Panc1 (cell line): ENCODE data around the gene ATP6V1F. TPM values are rescaled to one million over a fixed set of nuclear protein-coding genes. Genes with fewer than 3 reads are reported as not detected.

Source experiments
- ATAC-seq: fragments of 200-7000 bp; cut with Tn5 transposase; 2 replicates; pipeline ENCODE4 v1.9.1; 2020; ENCODE audit warnings: mild to moderate bottlenecking, moderate library complexity
- BruUV-seq: library from RNA; stranded (reverse); fragments of 400-500 nt; replicated peaks from 2 replicates; lab custom pipeline; 2021; lab: Mats Ljungman, UMichigan
- CTCF ChIA-PET: fragments of 300-600 bp; sonication (Branson Sonifier 250); formaldehyde crosslinking; loops from one replicate; lab custom pipeline; 2022; ENCODE audit warnings: antibody characterized with exemption; lab: Charles Lee
- POLR2A ChIA-PET: fragments of 300-600 bp; sonication (Branson Sonifier 250); formaldehyde crosslinking; loops from one replicate; lab custom pipeline; 2022; ENCODE audit warnings: antibody characterized with exemption; lab: Charles Lee
- DNase-seq: peaks from one replicate; pipeline ENCODE4 v3.0.0-alpha.2; 2010; ENCODE audit warnings: low read depth, low spot score
- H3K27ac ChIP-seq: 2 replicates; pipeline ENCODE4 v1.5.1; 2011; ENCODE audit warnings: mild to moderate bottlenecking, low read length, inconsistent platforms
- H3K27me3 ChIP-seq: fragments of 200-500 bp; sonication (Bioruptor generic); 2 replicates; pipeline ENCODE4 v1.6.0; 2014; ENCODE audit warnings: low read length, inconsistent platforms; ENCODE audit not compliant: control insufficient read depth, insufficient read depth
- H3K36me3 ChIP-seq: fragments of 200-500 bp; sonication (Bioruptor generic); 2 replicates; pipeline ENCODE4 v1.5.1; 2014; ENCODE audit warnings: inconsistent platforms, mild to moderate bottlenecking, low read length, moderate library complexity; ENCODE audit not compliant: control insufficient read depth, insufficient read depth
- H3K4me1 ChIP-seq: 2 replicates; pipeline ENCODE4 v1.5.1; 2011; ENCODE audit warnings: inconsistent platforms, mild to moderate bottlenecking, low read length, moderate library complexity; ENCODE audit not compliant: control insufficient read depth, insufficient read depth
- H3K4me3 ChIP-seq, 2 experiments: 2 replicates each; pipeline ENCODE4 v1.5.1; 2011 to 2012; ENCODE audit warnings: low read depth in 2 of 2, low read length in 2 of 2, mild to moderate bottlenecking in 2 of 2, inconsistent platforms in 1 of 2, moderate library complexity in 1 of 2
- H3K9me3 ChIP-seq: fragments of 200-500 bp; sonication (Bioruptor generic); 2 replicates; pipeline ENCODE4 v1.5.1; 2014; ENCODE audit warnings: low read depth, mild to moderate bottlenecking, inconsistent platforms, low read length, moderate library complexity; ENCODE audit not compliant: control insufficient read depth, insufficient read depth
- CTCF ChIP-seq: fragments of 450-650 bp; IDR thresholded peaks from 2 replicates; pipeline ENCODE4 v1.5.1; 2017; ENCODE audit warnings: mild to moderate bottlenecking
- POLR2AphosphoS5 ChIP-seq: IDR thresholded peaks from 2 replicates; pipeline ENCODE4 v1.6.1; 2012; ENCODE audit warnings: mild to moderate bottlenecking, low read depth, low read length, moderate library complexity
- SIN3A ChIP-seq: IDR thresholded peaks from 2 replicates; pipeline ENCODE4 v1.6.1; 2012; ENCODE audit warnings: low read depth, mild to moderate bottlenecking, low read length, moderate library complexity, borderline replicate concordance; ENCODE audit not compliant: insufficient read depth
- TCF7L2 ChIP-seq: IDR thresholded peaks from 2 replicates; pipeline ENCODE4 v1.6.1; 2011; ENCODE audit warnings: mild to moderate bottlenecking, low read depth, low read length, inconsistent platforms
- in situ Hi-C: cut with HindIII; loops from 2 replicates; pipeline ENCODE4 v1.10.0; 2016; ENCODE audit warnings: low sequenced_read_pairs, low pct_unique_long_range_greater_than_20kb
- intact Hi-C: fragments of 100-400 bp; cut with micrococcal nuclease; formaldehyde crosslinking; loops from one replicate; pipeline ENCODE4 v1.10.0; 2022; ENCODE audit not compliant: unreplicated experiment
- total RNA-seq: library from RNA; stranded (reverse); gene quantifications from one replicate; pipeline ENCODE4 v1.2.1, GENCODE V29; 2021; ENCODE audit not compliant: unreplicated experiment

ATP6V1F gene
- total RNA-seq, 1 experiment from 2014 or later = 151 TPM

- ChIA-PET CTCF (interaction anchor here (0.6 kb wide), 1 partner anchor 363 kb away, joined by 5 read pairs; no protein-coding TSS in a partner anchor), POLR2A (no interaction called here)
- H3K36me3 ChIP-seq = no peaks in the 10 kb centered on the region
- no peak overlapping the region for H3K4me3 ChIP-seq
- TF ChIP-seq TCF7L2 = no peak
- no peak for TF ChIP-seq SIN3A
- TF ChIP-seq CTCF = no peak
- TF ChIP-seq POLR2AphosphoS5 = no peak
- no peak overlapping the region for H3K27ac ChIP-seq
- in situ Hi-C loops (no loop called here), intact Hi-C loops (no loop called here)
- H3K9me3 ChIP-seq = no peaks in the 10 kb centered on the region
- ATAC-seq (no peak), DNase-seq (no peak)
- H3K27me3 ChIP-seq = no peaks in the 10 kb centered on the region
- no TSS peak for BruUV-seq
- no peaks in the 10 kb centered on the region; the same call in 1 of the 2 replicates for H3K4me1 ChIP-seq
Measured at GRCh38 chr7:128915271-128915819, 52.7 kb downstream of the ATP6V1F start.

Other genes with a start within 250 kb of the ATP6V1F start
- 1.2 TPM for gene GARIN1A, start 190.6 kb upstream of the ATP6V1F start, total RNA-seq
- gene CALU, start 123.5 kb upstream of the ATP6V1F start, total RNA-seq = 210 TPM
- not detected for gene OPN1SW, start 87.1 kb upstream of the ATP6V1F start, total RNA-seq
- 1.1 TPM for gene CCDC136, start 70.9 kb upstream of the ATP6V1F start, total RNA-seq
- 10.2 TPM for gene FLNC, start 32.5 kb upstream of the ATP6V1F start, total RNA-seq
- gene KCP, start 47.9 kb downstream of the ATP6V1F start, total RNA-seq = 0.13 TPM
- gene IRF5, start 75.1 kb downstream of the ATP6V1F start, total RNA-seq = 8.8 TPM
- gene TNPO3, start 192.3 kb downstream of the ATP6V1F start, total RNA-seq = 71.8 TPM